HG03060 (cell line): ENCODE measurements around the gene GPLD1.
"Not testable (repeated sequence)": the region's sequence is repeated elsewhere in the genome, so short reads cannot be mapped to it uniquely, and the experiment has no call there.

Experiments used
- ATAC-seq: cut with Tn5 transposase; IDR thresholded peaks from one replicate; pipeline ENCODE4 v1.9.1; 2021; ENCODE audit warnings: low read depth, moderate number of reproducible peaks; ENCODE audit not compliant: unreplicated experiment

The GPLD1 gene

DNA sequence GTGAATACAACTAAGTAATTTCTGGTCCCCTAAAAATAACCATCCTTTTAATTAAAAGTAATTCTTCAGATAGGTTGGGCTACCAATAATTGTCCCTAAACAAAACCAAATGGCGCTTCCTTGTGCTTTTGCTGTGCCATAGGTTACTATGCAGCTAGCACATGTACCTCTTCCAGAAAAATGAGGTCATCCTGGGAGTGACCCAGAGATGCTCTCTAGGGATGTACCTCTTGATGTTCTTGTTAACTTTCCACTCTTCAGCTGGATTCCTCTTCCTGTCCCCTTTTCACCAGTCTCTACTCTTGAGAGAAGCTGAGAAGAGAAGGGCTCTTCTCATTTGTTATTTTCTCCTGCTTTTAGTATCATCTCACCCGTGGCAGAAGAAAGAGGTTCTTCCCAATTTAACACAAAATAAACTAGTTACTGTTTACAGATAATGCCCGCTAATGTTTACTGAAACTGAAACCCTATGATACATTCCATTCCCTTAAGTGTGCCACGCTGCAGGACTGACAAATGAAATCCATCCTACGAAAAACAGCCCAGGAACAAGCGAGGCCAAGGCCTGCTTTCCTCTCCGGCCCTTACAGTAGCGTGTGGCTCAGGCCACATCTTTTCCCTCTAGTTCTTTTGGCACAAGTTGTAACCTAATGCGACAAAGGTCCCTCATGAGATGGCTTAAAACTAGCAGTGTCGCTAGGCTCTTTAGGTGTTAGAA lies 62.5 kb downstream of the GPLD1 start:
- ATAC-seq: no peak

DNA sequence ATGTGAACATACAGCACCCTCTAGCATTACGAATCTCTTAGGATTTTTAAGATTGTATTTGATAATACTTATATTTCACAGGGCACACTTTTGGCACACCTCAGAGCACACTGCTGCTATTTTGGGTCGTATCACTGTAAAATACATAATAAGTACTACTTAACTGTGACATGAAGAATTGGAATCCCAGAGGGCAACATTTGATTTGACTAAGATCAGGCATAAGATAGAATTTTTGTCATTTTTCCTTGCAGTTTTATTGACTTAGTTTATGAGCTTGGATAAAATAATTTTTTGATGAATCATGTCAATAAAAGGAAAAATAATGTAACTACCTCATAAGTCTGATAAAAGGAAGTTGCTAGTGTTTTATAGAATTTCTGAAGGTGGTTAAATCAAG lies 64.3 kb downstream of the GPLD1 start:
- ATAC-seq: no peak

DNA sequence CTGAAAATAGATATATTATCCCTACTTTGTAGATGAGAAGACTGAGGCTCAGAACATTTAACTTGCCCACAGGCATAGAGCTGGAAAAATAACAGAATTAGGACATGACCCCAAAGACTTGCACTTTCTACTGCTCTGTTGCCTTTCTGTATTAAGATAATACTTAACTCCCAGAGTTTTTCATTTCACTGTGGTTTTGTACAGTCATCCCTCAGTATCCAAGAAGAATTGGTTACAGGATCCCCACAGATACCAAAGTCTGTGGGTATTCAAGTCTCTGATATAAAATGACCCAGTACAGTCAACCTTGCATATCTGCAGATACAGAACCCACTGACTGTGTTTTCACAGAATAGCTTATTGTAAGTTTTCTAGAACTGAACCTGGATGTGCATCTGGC lies 69.9 kb downstream of the GPLD1 start:
- no peak for ATAC-seq

DNA sequence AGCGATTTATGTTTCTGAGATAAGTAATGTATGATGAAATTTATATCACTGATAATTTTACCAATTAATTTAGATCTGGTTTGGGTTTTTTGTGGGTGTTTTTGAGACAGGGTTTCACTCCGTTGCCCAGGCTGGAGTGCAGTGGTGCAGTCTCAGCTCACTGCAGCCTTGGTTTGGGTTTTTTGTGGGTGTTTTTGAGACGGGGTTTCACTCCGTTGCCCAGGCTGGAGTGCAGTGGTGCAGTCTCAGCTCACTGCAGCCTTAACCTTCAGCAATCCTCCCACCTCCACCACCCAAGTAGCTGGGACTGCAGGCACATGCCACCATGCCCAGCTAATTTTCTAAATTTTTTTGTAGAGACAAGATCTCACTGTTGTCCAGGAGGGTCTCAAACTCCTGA lies 73.6 kb downstream of the GPLD1 start:
- ATAC-seq: peak; percentile 54

DNA sequence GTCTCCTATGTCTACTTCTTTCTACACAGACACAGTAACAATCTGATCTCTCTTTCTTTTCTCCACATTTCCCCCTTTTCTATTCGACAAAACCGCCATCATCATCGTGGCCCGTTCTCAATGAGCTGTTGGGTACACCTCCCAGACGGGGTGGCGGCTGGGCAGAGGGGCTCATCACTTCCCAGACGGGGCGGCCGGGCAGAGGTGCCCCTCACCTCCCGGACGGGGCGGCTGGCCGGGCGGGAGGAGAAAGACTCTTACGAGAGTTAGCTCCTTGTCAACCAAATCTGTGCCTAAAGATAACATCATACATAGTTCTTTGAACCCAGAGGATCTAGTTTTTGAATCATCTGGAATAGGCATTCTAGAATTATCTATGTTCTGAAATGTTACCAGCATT lies 74.8 kb downstream of the GPLD1 start:
- ATAC-seq: not testable (repeated sequence)

DNA sequence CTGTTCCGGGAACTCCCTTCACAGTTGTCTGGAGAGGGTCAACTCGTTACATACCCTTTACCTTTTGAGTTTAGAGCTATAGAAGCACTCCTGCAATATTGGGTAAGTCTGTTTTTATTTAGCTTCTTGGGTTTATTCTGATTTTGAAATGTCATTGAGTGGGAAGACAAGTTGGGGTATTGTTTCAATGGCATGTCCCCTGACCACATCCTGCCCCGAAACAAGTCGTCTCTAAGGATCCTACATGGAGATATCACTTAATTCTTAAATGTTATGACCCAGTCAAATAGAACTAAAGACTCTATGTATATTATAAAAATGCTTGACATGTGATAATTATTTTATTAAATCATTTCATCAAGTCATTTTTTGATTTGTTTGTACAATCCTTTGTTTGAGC lies 77.1 kb downstream of the GPLD1 start:
- ATAC-seq: no peak

DNA sequence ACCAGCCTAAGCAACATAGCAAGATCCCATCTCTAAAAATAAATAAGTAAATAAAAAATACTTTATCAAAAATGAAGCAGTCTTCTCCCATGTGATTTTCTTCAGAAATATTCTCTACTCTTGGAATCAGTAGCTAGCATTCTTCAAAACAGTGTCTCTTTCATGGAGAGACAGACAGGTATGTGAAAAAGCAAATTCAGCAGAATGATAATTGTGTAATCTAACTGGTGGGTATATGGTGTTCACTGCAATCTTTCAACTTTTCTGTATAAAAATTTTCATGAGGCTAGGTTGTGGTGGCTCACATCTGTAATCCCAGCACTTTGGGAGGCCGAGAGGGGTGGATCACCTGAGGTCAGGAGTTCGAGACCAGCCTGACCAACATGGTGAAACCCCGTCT lies 78.8 kb downstream of the GPLD1 start:
- ATAC-seq: no peak

DNA sequence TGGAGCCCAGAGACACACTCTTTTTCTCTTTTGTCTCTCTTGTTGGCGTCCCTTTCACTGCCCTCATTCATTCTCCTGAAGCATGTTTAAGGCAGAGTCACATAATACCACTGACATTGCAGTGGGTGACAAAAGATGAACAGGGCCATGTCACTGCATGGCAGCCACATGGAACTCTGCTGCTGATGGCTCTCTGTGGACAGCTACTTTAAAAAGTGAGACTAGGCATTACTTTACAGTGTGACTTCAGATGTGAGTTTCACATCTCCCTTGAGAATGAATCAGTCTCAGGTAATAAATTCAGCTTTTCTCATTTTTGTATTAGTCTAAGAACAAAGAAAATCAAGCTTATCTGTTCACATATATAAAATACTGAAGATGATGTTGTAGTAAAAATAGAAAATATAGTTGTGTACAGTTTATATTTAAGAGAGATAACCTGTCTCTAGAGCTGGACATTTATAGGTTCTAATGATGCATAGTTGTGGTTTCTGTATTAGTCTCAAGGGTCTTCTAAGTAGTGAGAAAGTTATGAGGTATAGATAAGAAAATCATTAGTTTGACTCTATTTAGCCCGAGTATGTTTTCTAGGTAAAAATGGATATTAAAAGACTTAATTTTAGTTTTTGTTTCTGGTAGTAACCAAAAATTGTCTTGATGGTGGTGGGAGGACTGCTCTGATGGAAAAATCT lies 80.5 kb downstream of the GPLD1 start:
- ATAC-seq: peak; percentile 88

DNA sequence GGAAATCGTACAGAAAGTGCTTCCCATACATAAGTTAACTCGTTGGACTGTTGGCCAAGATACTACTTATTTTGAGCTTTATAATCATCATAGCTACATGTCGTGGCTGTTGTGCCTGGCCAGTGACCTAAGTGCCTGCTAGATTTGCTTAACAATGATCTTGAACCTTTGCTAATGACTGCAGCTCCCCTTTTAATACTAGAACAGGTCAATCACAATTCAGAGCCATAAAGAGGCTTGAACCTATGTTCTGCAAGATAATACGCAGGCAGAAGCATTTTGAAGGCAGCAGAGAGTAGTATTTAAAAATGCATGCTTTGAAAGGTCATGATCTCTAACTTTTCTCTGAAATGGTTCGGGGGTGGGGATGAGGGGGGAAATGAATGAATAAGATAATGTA lies 84.1 kb downstream of the GPLD1 start:
- ATAC-seq: no peak

DNA sequence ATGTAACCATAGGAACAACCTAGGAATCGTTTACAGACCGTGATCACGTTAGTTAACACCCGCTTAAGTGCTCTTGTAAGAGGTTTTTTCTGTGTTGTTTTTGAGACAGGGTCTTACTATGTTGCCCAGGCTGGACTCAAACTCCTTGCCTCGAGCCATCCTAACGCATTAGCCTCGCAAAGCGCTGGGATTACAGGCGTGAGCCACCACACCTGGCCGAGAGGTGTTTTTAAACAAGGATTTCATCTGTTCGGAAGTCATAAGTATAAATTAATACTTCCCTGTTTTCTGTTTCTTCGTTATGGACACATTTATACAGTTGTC lies 85.9 kb downstream of the GPLD1 start:
- no peak for ATAC-seq

DNA sequence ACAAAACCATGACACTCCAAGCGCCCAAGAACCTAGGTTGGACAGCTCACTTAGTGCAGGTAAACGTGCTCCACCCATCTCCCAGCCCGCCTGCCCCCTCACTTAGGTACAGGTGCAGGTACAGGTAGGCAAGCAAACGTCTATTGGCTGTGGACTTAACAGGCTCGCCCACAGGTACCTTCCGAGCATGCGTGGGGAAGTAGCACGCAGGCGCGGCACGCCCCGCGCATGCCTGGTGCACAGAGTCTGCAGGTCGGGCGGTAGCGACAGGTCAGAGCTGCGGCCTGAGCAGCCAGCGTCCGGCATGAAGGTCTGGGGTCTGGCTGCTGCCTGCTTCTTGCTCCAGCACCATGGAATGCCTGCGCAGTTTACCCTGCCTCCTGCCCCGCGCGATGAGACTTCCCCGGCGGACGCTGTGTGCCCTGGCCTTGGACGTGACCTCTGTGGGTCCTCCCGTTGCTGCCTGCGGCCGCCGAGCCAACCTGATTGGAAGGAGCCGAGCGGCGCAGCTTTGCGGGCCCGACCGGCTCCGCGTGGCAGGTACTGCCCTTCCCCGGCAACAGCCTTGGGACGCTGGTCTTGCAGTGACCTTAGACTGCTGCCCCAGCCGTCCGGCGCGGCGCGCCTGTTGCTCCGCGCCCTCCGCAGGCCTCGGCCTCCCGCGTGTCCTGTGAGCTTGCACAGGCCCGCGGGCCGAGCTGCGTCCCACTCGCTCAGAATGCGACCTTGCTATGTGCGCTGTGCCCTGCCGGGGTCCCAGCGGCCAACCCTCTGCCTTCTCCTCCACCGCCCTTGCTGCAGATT lies 86.5 kb downstream of the GPLD1 start, which contains the start of gene MRS2:
Gene MRS2, plus strand, starts transcription at position 240 of the 804 bp plus-strand sequence. Its CDS starts 111 bp downstream, at position 351.
- peak; percentile 90 for ATAC-seq

DNA sequence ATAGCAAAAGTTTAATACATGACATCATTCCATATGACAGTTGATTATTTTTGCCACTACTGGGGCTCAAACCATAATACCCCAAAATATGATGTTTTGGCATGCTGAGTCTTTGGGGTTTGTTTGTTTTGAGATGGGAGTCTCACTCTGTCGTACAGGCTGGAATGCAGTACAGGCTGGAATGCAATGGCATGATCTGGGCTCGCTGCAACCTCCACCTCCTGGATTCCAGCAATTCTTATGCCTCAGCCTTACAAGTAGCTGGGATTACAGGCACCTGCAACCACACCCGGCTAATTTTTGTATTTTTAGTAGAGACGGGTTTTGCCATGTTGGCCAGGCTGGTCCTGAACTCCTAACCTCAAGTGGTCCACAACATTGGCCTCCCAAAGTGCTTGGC lies 87.9 kb downstream of the GPLD1 start:
- no peak for ATAC-seq

DNA sequence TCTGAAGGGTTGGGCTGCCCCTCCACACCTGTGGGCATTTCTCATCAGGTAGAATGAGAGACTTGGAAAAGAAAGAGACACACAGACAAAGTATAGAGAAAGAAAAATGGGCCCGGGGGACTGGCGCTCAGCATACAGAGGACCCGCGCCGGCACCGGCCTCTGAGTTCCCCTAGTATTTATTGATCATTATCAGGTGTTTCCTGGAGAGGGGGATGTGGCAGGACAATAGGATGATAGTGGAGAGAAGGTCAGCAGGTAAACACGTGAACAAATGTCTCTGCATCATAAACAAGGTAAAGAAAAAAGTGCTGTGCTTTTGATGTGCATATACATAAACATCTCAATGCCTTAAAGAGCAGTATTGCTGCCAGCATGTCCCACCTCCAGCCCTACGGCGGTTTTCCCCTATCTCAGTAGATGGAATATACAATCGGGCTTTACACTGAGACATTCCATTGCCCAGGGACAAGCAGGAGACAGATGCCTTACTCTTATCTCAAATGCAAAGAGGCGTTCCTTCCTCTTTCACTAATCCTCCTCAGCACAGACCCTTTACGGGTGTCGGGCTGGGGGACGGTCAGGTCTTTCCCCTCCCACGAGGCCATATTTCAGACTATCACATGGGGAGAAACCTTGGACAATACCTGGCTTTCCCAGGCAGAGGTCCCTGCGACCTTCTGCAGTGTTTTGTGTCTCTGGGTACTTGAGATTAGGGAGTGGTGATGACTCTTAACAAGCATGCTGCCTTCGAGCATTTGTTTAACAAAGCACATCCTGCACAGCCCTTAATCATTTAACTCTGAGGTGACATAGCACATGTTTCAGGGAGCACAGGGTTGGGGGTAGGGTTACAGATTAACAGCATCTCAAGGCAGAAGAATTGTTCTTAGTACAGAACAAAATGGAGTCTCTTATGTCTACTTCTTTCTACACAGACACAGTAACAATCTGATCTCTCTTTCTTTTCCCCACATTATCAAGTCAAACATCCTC lies 89.0 kb downstream of the GPLD1 start:
- not testable (repeated sequence) for ATAC-seq

DNA sequence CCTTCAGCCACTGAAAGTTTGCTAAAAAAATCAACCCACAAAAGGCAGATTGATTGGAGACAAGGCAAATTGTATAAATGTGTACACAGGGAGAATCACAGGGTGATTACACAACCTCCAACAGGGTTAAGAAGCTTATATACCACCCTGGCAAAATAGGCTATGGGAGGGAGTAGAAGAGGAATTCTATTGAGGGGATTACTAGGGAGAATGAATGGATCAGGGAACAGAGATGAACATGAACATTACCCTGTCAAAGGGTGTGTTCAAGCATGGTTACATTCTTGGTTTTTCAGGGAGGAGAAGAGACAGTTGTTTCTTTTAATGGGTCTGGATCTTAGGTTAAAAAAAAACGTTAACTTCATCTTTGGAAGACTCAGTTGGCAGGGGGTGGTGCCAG lies 91.7 kb downstream of the GPLD1 start:
- no peak for ATAC-seq

DNA sequence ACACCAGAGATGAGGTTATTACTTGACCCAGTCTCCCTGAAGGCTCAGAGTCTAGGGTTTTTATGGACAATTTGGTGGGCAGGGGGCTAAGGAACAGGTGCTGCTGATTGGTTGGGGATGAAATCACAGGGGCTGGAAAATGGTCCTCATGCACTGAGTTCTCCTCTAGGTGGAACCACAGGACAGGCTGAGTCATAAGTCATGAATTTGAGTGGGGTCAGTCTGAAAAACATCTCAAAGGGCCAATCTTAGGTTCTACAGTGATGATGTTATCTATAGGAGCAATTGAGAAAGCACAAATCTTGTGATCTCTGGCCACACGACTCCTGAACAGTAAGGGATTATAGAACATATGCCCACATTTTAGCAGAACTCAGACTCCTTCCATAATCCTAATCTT lies 92.6 kb downstream of the GPLD1 start:
- no peak for ATAC-seq

DNA sequence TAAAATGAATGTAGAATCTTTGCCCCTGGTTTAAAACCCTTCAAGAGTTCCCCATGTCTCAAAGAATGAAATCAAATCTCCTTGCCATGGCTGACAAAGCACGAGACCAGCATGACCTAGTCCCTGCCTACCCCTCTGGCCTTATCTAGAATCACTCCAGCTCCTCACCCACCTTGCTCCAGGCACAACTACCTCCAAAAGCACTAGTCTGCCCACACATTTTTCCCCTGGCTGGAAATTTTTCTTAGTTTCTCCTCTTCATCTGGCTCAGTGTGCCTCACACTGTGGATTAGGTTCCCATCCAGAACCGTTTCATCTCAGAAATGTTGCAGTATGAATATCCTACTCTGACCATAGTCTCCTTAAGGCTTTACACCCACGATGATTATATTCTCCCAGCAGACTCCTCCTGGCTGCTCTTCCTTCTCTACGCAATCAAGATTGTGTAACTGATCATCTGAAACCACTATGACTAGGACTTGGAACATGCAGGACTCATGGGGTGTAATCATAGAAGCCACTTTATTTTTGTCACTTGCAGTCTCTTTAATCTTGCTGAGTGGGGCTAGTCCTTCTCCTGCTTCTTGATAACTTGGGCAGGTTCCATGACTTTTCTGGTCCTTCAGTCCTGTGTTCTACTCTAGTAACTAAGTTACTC lies 94.5 kb downstream of the GPLD1 start:
- no peak for ATAC-seq

DNA sequence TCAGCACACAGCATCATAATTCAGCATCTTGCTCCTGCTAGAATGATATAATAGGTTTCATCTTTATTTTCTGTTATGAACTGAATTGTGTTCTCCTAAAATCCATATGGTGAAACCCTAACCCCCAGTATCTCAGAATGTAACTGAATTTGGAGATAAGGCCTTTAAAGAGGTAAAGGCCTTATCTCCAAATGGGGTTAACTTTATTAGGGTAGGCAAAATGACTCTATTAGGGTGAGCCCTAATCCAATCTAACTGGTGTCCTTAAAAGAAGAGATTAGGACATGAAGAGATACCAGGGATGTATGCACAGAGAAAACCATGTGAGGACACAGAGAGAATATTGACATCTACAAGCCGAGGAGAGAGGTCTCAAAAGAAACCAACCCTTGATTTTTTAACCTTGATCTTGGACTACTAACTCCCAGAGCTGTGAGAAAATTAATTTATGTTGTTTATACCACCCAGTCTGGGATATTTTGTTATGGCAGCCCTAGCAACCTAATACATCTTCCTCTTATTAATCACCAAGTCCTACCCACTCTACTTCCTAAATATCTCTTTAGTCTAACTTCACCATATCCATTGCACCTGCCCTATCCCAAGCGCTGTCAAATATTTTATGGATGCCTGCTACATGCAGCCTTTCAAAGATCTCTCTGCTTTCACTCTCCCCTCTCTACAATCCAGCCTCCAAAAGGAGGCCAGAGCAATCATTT lies 95.2 kb downstream of the GPLD1 start:
- ATAC-seq: no peak

DNA sequence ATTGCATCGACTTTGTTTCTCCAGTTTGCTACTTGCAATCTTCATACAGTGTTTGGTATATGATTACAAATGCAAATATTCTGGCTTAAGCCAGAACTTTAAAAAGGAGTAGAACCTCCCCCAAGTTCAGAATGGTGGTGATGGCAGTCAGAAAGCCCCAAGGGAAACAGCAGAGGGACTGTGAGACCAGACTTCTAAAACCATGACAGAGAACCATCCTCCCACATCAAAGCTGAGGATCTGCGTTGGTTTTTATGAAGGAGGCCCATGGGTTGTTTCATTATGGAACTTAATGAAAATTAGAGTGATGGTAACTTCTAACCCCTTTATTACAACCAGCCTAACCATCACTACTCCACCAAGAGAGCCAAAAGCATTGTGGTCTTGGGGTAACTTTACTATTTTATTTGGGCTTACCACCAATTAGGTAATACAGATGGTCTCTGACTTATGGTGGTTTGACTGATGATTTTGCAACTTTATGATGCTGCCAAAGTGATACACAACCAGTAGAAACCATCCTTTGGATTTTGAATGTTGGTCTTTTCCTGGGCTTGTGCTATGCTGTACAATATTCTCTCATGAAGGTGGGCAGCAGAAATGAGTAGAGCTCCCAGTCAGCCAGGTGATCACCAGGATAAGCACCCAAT lies 97.5 kb downstream of the GPLD1 start:
- ATAC-seq: peak; percentile 93

DNA sequence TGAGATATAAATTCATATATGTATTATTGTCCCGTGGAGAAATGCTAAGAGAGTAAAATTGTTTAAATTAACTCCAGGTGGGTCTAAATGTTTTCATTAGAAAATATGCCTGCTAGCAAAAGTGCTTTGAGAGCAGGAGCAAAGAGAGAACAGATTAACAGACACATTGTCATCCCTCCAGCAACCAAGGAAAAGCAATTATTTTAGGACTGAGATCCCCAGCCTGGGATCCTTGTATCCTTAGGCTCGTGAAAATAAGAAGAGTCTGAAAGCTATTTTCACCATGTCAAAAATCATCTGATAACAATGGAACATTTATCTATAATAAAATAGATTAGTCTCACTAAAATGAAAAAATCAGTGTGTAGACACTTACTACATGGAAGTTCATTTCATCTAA lies 98.2 kb downstream of the GPLD1 start:
- ATAC-seq: no peak
